Measurements from ENCODE around the gene MAS1L.

- TF ChIP-seq, protein P1, sequence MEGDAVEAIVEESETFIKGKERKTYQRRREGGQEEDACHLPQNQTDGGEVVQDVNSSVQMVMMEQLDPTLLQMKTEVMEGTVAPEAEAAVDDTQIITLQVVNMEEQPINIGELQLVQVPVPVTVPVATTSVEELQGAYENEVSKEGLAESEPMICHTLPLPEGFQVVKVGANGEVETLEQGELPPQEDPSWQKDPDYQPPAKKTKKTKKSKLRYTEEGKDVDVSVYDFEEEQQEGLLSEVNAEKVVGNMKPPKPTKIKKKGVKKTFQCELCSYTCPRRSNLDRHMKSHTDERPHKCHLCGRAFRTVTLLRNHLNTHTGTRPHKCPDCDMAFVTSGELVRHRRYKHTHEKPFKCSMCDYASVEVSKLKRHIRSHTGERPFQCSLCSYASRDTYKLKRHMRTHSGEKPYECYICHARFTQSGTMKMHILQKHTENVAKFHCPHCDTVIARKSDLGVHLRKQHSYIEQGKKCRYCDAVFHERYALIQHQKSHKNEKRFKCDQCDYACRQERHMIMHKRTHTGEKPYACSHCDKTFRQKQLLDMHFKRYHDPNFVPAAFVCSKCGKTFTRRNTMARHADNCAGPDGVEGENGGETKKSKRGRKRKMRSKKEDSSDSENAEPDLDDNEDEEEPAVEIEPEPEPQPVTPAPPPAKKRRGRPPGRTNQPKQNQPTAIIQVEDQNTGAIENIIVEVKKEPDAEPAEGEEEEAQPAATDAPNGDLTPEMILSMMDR (IDR thresholded peaks at IDR 0.05; ENCODE audit: insufficient read depth, low read length, poor library complexity, severe bottlenecking) = no peak
- TF ChIP-seq EZH2phosphoT487 (conservative IDR thresholded peaks at IDR 0.05; ENCODE audit: low read length) = no peak
Observed at GRCh38 chr6:29500594-29500993, 12.8 kb upstream of the MAS1L start.
